Measurements from ENCODE around the gene BMP7.
"Not testable (repeated sequence)": the region's sequence is repeated elsewhere in the genome, so short reads cannot be mapped to it uniquely, and the experiment has no call there.

The BMP7 gene

DNA sequence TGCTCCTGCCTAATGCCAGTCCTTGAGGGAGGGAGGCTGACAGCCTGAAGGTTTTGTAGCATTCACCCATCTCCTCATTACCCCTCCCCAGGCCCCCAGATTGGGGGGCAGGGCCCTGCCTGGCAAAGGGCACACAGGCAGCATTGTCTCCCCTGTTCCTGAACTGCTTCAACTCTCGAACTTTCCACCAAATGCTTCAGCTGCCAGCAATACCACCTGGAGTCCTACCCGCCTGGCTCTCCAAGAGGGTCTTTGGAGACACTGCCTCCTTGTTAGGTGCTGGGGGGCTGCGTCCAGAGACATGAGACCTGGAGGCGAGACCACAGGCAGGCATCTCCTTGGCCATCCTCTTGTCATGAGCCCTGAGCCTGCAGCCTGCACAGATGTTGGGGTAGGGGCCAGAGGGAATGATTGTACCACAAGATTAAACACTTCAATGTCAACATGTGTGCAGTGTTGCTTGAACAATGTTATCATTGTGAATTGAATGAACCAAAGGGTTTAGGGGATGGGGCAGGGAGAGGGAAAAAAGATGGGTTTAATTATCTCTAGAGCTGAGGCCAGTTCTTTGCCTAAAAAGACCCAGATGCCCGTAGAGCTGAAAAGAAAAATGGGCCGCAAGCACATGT lies 25.0 kb downstream of the BMP7 start:
- H2AFZ ChIP-seq (ENCODE audit: low read length), result no peak overlapping the region
- no peaks in the 10 kb centered on the region for H4K20me1 ChIP-seq (ENCODE audit: insufficient read depth, low read length, poor library complexity, severe bottlenecking)
- TF ChIP-seq CTCF (conservative IDR thresholded peaks at IDR 0.05; ENCODE audit: low read length) (no peak), EZH2phosphoT487 (IDR thresholded peaks at IDR 0.05; ENCODE audit: borderline replicate concordance) (no peak)
- no peaks in the 10 kb centered on the region for H3K36me3 ChIP-seq (ENCODE audit: insufficient read depth, low read length)
- no peaks in the 10 kb centered on the region for H3K79me2 ChIP-seq (ENCODE audit: insufficient read depth, low read length)
- H3K4me1 ChIP-seq (ENCODE audit: insufficient read depth, low read length, poor library complexity, severe bottlenecking), result peaks cover 12% of the 10 kb centered on the region
- no peaks in the 10 kb centered on the region for H3K9me2 ChIP-seq (replicated peaks; ENCODE audit: low read depth, low read length)
- H3K27me3 ChIP-seq (ENCODE audit: insufficient read depth, low read length, poor library complexity, severe bottlenecking), result no peaks in the 10 kb centered on the region
- no peaks in the 10 kb centered on the region for H3F3A ChIP-seq (ENCODE audit: low read depth)
- no peak overlapping the region for H3K4me2 ChIP-seq (ENCODE audit: low read depth, low read length, poor library complexity, severe bottlenecking)
- no peak overlapping the region for H3K4me3 ChIP-seq (ENCODE audit: low read length, poor library complexity, severe bottlenecking)
- H3K9me3 ChIP-seq (ENCODE audit: insufficient read depth, low read depth, low read length), result no peaks in the 10 kb centered on the region
- H3K9ac ChIP-seq (ENCODE audit: low read depth, low read length, poor library complexity, severe bottlenecking), result no peak overlapping the region

DNA sequence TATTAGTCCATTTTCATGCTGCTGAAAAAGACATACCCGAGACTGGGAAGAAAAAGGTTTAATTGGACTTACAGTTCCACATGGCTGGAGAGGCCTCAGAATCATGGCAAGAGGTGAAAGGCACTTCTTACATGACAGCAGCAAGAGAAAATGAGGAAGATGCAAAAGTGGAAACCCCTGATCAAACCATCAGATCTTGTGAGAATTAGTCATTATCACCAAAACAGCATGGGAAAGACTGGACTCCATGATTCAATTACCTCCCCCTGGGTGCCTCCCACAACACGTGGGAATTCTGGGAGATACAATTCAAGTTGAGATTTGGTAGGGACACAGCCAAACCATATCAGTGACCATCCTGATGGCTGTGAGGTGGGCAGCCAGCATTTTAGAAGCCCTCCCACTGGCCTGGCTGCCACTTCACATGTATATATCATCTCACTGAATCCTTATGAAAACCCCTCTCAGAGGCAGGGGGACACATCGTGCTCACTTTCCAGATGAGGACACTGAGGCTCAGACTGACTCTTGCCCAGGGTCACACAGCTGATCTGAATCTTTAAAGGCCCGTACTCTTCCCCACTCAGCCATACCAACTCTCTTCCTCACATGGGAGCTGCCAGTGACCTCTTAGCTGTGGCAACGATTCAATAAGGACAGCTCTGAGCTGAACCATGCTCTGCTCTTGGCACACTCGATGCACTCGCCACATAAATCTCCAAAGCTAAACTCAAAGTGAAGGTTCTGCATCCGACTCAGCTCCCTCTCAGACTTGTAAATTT lies 25.7 kb downstream of the BMP7 start:
- no peaks in the 10 kb centered on the region for H3K36me3 ChIP-seq (ENCODE audit: insufficient read depth, low read length)
- no peak for TF ChIP-seq EZH2phosphoT487 (IDR thresholded peaks at IDR 0.05; ENCODE audit: borderline replicate concordance)
- TF ChIP-seq CTCF (conservative IDR thresholded peaks at IDR 0.05; ENCODE audit: low read length), result no peak
- H2AFZ ChIP-seq (ENCODE audit: low read length), result no peak overlapping the region
- H3K27me3 ChIP-seq (ENCODE audit: insufficient read depth, low read length, poor library complexity, severe bottlenecking), result no peaks in the 10 kb centered on the region
- H3K79me2 ChIP-seq (ENCODE audit: insufficient read depth, low read length), result no peaks in the 10 kb centered on the region
- no peaks in the 10 kb centered on the region for H3F3A ChIP-seq (ENCODE audit: low read depth)
- no peaks in the 10 kb centered on the region for H3K9me3 ChIP-seq (ENCODE audit: insufficient read depth, low read depth, low read length)
- H4K20me1 ChIP-seq (ENCODE audit: insufficient read depth, low read length, poor library complexity, severe bottlenecking), result no peaks in the 10 kb centered on the region
- H3K9ac ChIP-seq (ENCODE audit: low read depth, low read length, poor library complexity, severe bottlenecking), result no peak overlapping the region
- no peak overlapping the region for H3K4me3 ChIP-seq (ENCODE audit: low read length, poor library complexity, severe bottlenecking)
- no peak overlapping the region for H3K4me2 ChIP-seq (ENCODE audit: low read depth, low read length, poor library complexity, severe bottlenecking)
- no peaks in the 10 kb centered on the region for H3K9me2 ChIP-seq (replicated peaks; ENCODE audit: low read depth, low read length)
- peaks cover 12% of the 10 kb centered on the region for H3K4me1 ChIP-seq (ENCODE audit: insufficient read depth, low read length, poor library complexity, severe bottlenecking)

GRCh38 chr20:57239725-57240124 lies 26.7 kb downstream of the BMP7 start:
- not testable (repeated sequence) for H4K20me1 ChIP-seq (ENCODE audit: insufficient read depth, low read length, poor library complexity, severe bottlenecking)

DNA sequence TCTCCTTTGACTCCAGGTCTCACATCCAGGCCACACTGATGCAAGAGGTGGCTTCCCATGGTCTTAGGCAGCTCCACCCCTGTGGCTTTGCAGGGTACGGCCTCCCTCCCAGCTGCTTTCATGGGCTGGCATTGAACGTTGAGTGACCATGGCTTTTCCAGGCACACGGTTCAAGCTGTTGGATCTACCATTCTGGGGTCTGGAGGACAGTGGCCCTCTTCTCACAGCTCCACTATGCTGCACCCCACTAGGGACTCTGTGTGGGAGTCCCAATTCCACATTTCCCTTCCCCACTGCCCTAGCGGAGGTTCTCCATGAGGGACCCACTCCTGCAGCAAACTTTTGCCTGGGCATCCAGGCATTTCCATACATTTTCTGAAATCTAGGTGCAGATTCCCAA lies 27.1 kb downstream of the BMP7 start:
- not testable (repeated sequence) for H3K9me3 ChIP-seq (ENCODE audit: insufficient read depth, low read depth, low read length); H3K27me3 ChIP-seq (ENCODE audit: insufficient read depth, low read length, poor library complexity, severe bottlenecking); H3K4me2 ChIP-seq (ENCODE audit: low read depth, low read length, poor library complexity, severe bottlenecking); H3K79me2 ChIP-seq (ENCODE audit: insufficient read depth, low read length); H3K9me2 ChIP-seq (replicated peaks; ENCODE audit: low read depth, low read length); H2AFZ ChIP-seq (ENCODE audit: low read length); H3K9ac ChIP-seq (ENCODE audit: low read depth, low read length, poor library complexity, severe bottlenecking); H3K4me1 ChIP-seq (ENCODE audit: insufficient read depth, low read length, poor library complexity, severe bottlenecking); H3F3A ChIP-seq (ENCODE audit: low read depth); H3K4me3 ChIP-seq (ENCODE audit: low read length, poor library complexity, severe bottlenecking); H4K20me1 ChIP-seq (ENCODE audit: insufficient read depth, low read length, poor library complexity, severe bottlenecking); H3K36me3 ChIP-seq (ENCODE audit: insufficient read depth, low read length)

More at GRCh38 chr20:57239725-57240124, 26.7 kb downstream of the BMP7 start:
- not testable (repeated sequence) for H3K9me2 ChIP-seq (replicated peaks; ENCODE audit: low read depth, low read length); H3K36me3 ChIP-seq (ENCODE audit: insufficient read depth, low read length); H3K27me3 ChIP-seq (ENCODE audit: insufficient read depth, low read length, poor library complexity, severe bottlenecking); H3K4me1 ChIP-seq (ENCODE audit: insufficient read depth, low read length, poor library complexity, severe bottlenecking); H3K4me3 ChIP-seq (ENCODE audit: low read length, poor library complexity, severe bottlenecking); H3K79me2 ChIP-seq (ENCODE audit: insufficient read depth, low read length); H3K4me2 ChIP-seq (ENCODE audit: low read depth, low read length, poor library complexity, severe bottlenecking); H3K9me3 ChIP-seq (ENCODE audit: insufficient read depth, low read depth, low read length); H2AFZ ChIP-seq (ENCODE audit: low read length); H3F3A ChIP-seq (ENCODE audit: low read depth); H3K9ac ChIP-seq (ENCODE audit: low read depth, low read length, poor library complexity, severe bottlenecking)
